ENCODE measurements around the gene CHCHD6. TPM values are rescaled to one million over a fixed set of nuclear protein-coding genes. Genes with fewer than 3 reads are reported as not detected.

Gene CHCHD6
- polyA plus RNA-seq, 1 donor from 2014 or later, result 102 TPM

DNA sequence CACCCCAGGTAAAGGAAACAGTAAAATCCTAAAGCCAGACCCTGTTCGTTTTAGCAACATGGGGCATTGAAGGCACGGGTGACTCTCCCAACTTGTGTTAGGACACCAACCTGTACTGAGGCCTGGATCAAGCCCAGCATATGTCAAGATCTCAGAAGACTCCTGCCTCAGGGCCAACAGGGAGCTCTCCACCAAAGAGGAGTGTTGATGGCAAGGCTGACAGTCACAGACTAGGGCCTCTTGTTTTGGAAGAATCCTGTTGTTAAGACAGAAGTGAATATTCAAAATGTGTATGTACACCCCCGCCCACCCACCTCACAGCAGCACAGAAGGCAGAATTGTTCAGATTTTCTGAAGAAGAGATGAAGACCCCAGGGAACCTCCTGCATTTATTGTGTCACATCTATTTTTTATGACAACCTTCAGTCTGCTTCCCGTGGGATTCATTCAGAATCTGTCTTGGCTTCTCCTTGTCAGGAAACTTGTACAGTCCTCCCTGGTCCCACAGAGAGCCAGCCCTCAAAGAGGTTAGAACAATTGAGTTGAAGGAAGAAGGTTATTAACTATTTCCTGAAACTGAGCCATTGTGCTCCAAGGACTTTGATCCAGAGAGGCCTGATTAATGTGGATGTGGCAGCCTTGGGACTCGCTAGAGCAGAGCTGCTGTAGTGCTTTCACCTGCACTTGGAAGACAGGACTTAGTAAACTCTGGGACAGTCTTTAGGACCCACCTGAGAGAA lies 217.2 kb downstream of the CHCHD6 start:
- Histone ChIP-seq H3K27me3 (ENCODE audit: insufficient read depth, low read depth, low read length) (no peaks in the 10 kb centered on the region), H3K79me2 (replicated peaks; ENCODE audit: insufficient read depth, low read length) (no peaks in the 10 kb centered on the region), H3K36me3 (ENCODE audit: insufficient read depth, low read length) (no peaks in the 10 kb centered on the region), H3F3A (ENCODE audit: insufficient read depth, low read length, poor library complexity, severe bottlenecking) (no peaks in the 10 kb centered on the region), H3K9me3 (ENCODE audit: low read length) (no peaks in the 10 kb centered on the region), H3K27ac (ENCODE audit: low read length) (peak overlapping the region; percentile 65), H2AFZ (ENCODE audit: low read depth, low read length) (no peak overlapping the region), H3K9me2 (ENCODE audit: insufficient read depth, low read length) (no peaks in the 10 kb centered on the region), H3K4me2 (ENCODE audit: low read length) (peak overlapping the region; percentile 44), H3K9ac (ENCODE audit: low read length) (no peak overlapping the region), H3K4me3 (ENCODE audit: low read length) (peak overlapping the region; percentile 42), H4K20me1 (ENCODE audit: insufficient read depth) (no peaks in the 10 kb centered on the region)
- TF ChIP-seq EP300 (conservative IDR thresholded peaks at IDR 0.05; ENCODE audit: poor library complexity, severe bottlenecking) (peak; percentile 63), MXI1 (conservative IDR thresholded peaks at IDR 0.05; ENCODE audit: poor library complexity, severe bottlenecking) (no peak), POLR2AphosphoS5 (IDR thresholded peaks at IDR 0.05) (peak; percentile 47), RAD21 (conservative IDR thresholded peaks at IDR 0.05) (peak; percentile 13)
- TF ChIP-seq, protein P1, sequence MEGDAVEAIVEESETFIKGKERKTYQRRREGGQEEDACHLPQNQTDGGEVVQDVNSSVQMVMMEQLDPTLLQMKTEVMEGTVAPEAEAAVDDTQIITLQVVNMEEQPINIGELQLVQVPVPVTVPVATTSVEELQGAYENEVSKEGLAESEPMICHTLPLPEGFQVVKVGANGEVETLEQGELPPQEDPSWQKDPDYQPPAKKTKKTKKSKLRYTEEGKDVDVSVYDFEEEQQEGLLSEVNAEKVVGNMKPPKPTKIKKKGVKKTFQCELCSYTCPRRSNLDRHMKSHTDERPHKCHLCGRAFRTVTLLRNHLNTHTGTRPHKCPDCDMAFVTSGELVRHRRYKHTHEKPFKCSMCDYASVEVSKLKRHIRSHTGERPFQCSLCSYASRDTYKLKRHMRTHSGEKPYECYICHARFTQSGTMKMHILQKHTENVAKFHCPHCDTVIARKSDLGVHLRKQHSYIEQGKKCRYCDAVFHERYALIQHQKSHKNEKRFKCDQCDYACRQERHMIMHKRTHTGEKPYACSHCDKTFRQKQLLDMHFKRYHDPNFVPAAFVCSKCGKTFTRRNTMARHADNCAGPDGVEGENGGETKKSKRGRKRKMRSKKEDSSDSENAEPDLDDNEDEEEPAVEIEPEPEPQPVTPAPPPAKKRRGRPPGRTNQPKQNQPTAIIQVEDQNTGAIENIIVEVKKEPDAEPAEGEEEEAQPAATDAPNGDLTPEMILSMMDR (IDR thresholded peaks at IDR 0.05; ENCODE audit: poor library complexity, severe bottlenecking), result no peak

DNA sequence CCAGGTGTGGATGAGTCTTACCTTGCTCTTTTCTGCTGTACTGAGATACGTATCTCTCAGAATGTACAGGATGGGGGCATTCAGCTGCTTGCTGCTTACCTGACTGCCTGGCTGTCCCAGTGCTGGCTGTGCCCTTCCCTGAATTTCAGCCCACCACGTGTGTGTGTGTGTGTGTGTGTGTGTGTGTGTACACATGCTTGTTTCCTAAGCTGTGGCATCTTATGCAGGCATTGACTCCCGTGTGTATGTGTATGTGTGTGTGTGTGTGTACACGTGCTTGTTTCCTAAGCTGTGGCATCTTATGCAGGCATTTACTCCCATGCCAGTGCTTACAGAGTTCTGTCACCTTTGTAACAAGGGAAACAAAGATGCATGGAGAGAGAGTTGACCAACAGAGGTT lies 218.4 kb downstream of the CHCHD6 start:
- Histone ChIP-seq H3K9me3 (ENCODE audit: low read length) (no peaks in the 10 kb centered on the region), H3K9me2 (ENCODE audit: insufficient read depth, low read length) (no peaks in the 10 kb centered on the region), H3K36me3 (ENCODE audit: insufficient read depth, low read length) (no peaks in the 10 kb centered on the region), H2AFZ (ENCODE audit: low read depth, low read length) (no peak overlapping the region), H3F3A (ENCODE audit: insufficient read depth, low read length, poor library complexity, severe bottlenecking) (no peaks in the 10 kb centered on the region), H3K79me2 (replicated peaks; ENCODE audit: insufficient read depth, low read length) (no peaks in the 10 kb centered on the region), H3K4me2 (ENCODE audit: low read length) (no peak overlapping the region), H3K27me3 (ENCODE audit: insufficient read depth, low read depth, low read length) (no peaks in the 10 kb centered on the region), H3K9ac (ENCODE audit: low read length) (no peak overlapping the region), H3K27ac (ENCODE audit: low read length) (no peak overlapping the region), H4K20me1 (ENCODE audit: insufficient read depth) (no peaks in the 10 kb centered on the region), H3K4me3 (ENCODE audit: low read length) (no peak overlapping the region)
- TF ChIP-seq TAF1 (IDR thresholded peaks at IDR 0.05; ENCODE audit: low read depth) (no peak), EZH2 (IDR thresholded peaks at IDR 0.05; ENCODE audit: borderline replicate concordance, insufficient read depth, low read length, poor library complexity, severe bottlenecking) (no peak), MXI1 (conservative IDR thresholded peaks at IDR 0.05; ENCODE audit: poor library complexity, severe bottlenecking) (no peak), POLR2AphosphoS5 (IDR thresholded peaks at IDR 0.05) (no peak), SMC3 (conservative IDR thresholded peaks at IDR 0.05; ENCODE audit: poor library complexity) (no peak), EP300 (conservative IDR thresholded peaks at IDR 0.05; ENCODE audit: poor library complexity, severe bottlenecking) (no peak)
- TF ChIP-seq, protein P2, sequence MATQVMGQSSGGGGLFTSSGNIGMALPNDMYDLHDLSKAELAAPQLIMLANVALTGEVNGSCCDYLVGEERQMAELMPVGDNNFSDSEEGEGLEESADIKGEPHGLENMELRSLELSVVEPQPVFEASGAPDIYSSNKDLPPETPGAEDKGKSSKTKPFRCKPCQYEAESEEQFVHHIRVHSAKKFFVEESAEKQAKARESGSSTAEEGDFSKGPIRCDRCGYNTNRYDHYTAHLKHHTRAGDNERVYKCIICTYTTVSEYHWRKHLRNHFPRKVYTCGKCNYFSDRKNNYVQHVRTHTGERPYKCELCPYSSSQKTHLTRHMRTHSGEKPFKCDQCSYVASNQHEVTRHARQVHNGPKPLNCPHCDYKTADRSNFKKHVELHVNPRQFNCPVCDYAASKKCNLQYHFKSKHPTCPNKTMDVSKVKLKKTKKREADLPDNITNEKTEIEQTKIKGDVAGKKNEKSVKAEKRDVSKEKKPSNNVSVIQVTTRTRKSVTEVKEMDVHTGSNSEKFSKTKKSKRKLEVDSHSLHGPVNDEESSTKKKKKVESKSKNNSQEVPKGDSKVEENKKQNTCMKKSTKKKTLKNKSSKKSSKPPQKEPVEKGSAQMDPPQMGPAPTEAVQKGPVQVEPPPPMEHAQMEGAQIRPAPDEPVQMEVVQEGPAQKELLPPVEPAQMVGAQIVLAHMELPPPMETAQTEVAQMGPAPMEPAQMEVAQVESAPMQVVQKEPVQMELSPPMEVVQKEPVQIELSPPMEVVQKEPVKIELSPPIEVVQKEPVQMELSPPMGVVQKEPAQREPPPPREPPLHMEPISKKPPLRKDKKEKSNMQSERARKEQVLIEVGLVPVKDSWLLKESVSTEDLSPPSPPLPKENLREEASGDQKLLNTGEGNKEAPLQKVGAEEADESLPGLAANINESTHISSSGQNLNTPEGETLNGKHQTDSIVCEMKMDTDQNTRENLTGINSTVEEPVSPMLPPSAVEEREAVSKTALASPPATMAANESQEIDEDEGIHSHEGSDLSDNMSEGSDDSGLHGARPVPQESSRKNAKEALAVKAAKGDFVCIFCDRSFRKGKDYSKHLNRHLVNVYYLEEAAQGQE (IDR thresholded peaks at IDR 0.05; ENCODE audit: borderline replicate concordance), result no peak

Measured in neural cell (in vitro differentiated cells).